Renal cortical epithelial cell (primary cell): ENCODE results near the gene ABL1. TPM values are rescaled to one million over a fixed set of nuclear protein-coding genes. Genes with fewer than 3 reads are reported as not detected.
A peak's percentile ranks its signal among the peaks of the same experiment; 100 is the strongest.

Experiments used
- DNase-seq: peaks from one replicate; pipeline ENCODE4 v3.0.0-alpha.2; 2011; ENCODE audit warnings: low read depth
- total RNA-seq: library from RNA; depleted of rRNA; stranded (reverse); fragments of >200 nt; gene quantifications from 2 replicates; pipeline ENCODE4 v1.2.3, GENCODE V29; 2014

Gene ABL1
- total RNA-seq, 1 donor from 2014 or later = 94.1 TPM

DNA sequence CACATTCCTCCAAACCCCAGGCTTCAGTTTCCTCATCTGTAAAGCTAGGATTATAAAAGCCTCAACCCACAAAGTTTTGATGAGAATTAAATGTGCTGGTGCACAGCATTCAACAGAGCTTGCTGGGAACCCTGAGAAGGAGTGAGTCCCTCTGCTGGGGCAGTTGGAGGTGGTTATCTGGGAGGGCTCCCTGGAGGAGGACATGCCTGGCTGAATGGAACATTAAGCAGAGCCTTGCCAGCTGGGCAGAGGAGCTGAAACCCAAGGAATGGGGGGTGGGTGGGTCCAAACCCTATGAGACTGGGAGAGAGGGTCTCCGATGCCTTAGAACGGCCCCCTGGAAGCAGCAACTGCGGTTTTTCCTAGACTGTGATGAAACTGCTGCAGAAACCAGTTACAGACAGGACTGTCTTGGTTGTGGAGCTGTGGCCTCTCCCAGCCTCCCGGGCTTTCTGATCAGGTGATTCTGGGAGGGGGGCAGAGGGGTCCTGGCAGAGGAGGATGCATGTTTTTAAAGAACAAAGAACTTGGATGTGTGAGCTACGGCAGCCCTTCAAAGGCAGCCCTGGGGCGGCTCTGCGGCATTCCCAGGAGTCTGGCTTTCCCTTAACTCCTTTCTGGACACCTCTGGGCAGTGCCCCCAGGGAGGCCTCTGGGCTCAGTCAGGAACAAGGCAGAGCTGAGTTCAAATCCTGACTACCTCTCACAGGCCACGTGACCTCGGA is 83.2 kb downstream of the ABL1 start:
- DNase-seq = no peak

DNA sequence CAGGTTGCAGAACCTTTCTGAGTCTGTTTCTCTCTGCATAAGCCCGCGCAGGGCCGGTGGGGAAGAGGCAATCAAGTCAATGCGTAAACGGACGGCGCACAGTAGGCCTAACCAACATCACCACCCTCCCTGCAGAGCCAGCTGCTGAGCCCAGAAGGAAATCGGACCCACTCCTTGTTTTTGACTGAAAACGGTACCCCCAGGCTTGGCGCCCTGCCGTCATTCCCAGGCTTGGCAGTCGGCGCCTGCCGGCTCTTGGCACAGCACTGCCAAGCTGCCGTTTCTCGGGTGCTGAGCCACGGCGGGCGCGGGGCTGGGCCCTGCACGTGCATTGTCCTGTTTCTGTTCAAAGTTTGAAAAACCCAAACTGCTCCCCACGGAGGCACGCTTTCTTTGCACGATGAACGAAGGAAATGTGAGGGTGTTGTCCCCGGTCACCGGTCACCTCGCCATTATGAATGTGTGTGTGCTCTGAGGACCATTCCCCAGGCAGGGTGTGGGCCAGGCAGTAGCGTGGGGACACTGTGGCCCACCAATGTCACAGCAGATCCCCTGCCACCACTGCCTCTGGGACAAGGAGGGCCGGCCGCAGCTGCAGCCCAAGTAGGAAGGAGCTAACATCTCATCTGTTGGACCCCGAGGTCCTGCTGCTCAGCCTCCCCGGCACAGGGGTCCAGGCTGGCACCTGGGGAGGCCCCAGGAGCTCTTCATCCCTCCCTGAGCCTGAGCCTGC is 83.9 kb downstream of the ABL1 start:
- no peak for DNase-seq

DNA sequence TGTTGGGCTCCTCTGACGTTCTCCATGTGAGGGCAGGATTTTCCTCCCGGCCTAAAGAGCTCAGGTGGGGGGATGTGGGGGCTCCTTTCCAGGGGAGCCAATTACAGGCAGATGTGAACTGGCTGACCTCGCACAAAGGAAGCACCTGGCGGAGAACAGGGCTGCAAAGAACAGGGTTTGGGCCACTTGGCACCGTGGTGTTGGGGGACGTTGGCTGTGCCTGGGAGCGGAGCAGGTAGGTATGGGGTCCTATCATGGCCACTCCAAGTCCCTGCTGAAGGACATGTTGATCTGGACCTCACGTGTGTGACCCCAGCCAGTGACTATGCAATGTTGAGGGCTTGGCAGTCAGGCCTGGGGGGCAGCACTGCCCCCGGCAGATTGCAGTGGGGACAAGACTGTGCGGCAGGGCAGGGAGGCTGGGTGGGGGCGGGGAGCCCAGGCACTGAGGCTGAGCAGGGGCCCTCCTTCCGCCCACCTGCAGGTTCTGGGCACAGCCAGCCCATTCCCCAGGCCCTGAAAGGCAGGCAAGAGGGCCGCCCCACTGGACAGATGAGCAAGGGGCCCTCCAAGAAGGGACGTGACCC is 84.6 kb downstream of the ABL1 start:
- no peak for DNase-seq

DNA sequence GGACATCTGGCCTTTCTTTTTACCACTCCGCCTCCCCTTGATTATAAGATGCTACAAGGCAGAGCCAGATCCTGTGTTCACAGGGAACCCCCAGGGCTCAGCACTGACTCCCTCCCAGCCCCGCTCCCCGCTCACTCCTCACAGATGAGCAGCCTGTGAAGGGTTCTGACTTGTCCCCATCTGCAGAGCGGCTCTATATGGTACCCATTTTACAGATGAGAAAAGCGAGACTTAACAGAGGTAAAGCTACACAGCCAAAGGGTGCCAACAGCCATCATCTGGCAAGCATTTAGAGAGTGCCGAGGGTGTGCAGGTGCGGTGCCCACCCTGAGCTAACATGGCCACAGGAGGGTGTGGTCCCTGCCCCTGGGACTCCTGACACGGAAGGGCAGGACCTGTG is 85.2 kb downstream of the ABL1 start:
- no peak for DNase-seq

- DNase-seq = no peak
These were observed 85.8 kb downstream of the ABL1 start for GRCh38 chr9:130920762-130921299.

DNA sequence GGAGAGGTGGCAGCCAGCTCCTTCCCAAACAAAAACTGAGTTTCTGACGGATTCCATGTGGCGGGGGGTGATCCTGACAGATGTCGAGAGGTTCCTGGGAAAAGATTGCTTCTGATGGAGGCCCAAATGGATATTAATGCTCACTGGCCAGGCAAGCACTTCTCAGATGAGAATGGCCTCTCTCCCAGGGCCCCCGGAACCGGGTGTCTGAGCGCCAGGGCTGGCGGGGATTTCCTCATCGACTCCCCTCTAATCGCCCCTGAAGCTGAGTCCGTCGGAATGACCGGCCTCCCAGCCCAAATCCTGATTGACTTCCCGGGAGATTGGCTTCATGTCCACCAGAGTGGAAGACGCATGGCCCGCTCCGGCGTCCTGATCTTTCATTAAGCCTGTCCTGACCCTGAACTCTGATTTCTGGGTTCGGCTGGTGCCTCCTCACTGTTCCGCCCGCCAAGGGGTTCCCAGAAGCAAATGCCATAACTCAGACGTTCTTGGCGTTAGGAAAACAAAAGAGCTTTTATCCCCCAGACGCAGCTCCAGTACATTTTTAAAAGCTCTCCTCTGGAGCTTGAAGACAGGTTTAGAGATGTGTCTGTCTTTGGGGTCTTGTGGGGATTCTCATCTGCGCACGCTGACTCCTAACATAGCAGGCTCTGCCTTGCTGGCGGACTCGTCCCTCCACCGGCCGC is 86.4 kb downstream of the ABL1 start:
- no peak for DNase-seq

DNA sequence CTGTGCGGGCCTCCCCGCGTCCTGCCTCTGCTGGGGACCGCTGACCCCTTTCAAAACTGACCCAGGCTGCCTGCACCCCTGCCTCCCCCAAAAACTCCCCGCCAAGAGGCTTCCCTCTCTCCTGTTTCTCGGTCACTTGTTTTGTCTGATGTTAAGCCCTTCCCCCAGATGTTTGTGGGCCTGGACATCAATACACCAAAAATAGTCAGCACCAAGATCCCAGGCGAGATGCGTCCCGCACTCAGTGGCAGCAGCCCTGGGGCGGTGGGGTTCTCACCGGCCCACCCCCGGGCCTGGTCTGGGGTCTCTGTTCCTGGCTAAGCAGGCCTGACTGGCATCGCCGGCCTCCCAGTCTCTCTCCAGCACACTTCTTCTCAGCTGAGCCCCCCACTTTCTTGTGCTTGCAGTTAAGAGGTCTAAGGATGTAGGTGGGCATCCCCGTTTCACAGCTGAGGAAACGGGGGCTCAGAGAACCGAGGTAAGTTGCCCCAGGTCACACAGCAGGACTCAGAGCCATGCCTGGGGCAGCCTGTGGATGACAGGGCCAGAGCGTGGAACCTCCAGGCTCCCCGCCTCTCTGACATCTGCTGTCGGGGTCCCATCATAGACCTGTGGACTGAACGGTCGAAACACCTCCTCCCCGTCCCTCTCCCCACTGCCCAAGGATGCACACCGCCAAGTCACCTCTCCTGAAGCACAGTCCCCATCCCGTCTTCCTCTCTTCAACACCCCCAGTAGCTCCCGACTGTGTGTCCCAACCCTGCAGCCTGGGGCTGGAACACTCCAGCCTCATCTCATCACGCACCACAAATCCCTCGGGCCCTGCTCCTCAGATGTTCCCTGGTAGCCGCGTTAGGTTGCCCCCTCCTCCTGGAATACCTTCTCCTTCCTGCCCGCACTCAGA is 87.2 kb downstream of the ABL1 start:
- DNase-seq = no peak

DNA sequence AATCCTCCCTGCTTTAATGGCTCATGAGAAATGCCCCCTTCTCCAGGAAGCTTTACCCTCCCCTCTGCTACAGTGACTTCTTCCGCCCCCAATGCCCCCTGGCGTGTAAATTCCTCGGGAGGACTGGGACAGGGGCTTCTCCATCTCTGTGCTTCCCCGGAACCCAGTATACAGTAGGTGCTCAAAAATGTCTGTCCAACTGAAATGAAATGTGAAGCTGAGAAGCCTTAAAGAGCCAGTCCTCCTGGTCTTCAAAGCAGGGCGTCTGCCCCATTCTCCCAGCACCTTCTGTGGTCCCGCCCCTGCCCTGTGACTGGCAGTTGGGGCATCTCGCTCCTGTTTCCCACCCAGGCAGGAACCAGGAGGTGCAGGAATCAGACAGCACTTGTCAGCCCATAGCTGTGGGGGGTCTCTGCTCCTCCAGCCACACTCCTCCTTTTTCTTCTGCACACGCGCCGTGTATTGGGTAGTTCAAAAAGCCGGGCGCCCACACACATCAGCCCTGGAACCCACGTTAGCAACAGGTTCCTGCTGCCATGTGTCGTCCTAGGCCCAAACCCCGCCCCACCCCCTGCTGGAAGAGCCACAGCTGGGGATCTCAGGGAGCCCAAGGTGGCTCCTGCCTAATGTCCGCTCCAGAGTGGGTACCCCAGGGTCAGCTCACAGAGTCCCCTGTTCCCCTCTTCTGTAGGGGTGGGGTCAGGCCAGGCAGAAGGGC is 88.0 kb downstream of the ABL1 start:
- DNase-seq = no peak

- DNase-seq = no peak
These were observed 88.8 kb downstream of the ABL1 start for GRCh38 chr9:130923611-130924447.

GRCh38 chr9:130924448-130924788 is 89.4 kb downstream of the ABL1 start:
- no peak for DNase-seq

DNA sequence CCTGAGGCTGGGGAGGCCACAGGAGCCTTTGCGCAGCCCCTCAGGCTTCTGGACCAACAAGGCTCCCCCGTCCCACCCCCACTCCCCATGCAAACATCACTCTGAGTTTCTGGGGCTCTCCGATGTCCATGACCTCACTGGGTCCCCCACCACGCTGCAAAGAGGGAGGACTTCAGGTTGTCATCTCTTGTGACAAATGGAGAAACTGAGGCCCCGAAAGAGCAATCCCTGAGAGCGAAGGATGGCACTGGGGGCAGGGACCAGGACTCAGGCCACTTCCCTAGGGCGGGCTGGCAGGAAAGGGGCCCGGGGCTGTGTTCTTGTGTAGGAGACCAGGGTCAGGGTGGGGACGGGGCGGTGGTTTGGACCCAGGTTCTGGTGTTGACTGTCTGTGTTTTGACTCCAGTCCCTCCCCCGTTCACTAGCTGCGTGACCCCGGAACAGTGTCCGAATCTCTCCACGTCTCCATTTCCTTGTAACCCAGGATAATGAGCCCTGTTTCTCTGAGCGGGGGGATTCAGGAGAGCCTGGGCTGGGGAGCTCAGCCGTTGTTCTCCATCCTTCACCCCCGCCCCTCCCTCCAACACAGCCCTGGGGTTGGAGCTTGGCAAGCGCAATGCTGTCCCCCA is 90.1 kb downstream of the ABL1 start:
- DNase-seq = no peak

GRCh38 chr9:130927338-130927737 is 92.3 kb downstream of the ABL1 start:
- DNase-seq = peak; percentile 33

GRCh38 chr9:130927995-130928900 is 93.2 kb downstream of the ABL1 start:
- peak; percentile 87 for DNase-seq

GRCh38 chr9:130929571-130930038 is 94.6 kb downstream of the ABL1 start:
- no peak for DNase-seq

- DNase-seq = no peak
These were observed 95.2 kb downstream of the ABL1 start for GRCh38 chr9:130930132-130930803.

GRCh38 chr9:130930804-130931349 is 95.8 kb downstream of the ABL1 start:
- DNase-seq = no peak
